Kidney epithelial cell (primary cell): ENCODE results near the gene POLR3E. TPM values are rescaled to one million over a fixed set of nuclear protein-coding genes. Genes with fewer than 3 reads are reported as not detected.

Source experiments
- DNase-seq: peaks from one replicate; pipeline ENCODE4 v3.0.0-alpha.2; 2010; ENCODE audit warnings: low read depth
- H3K27me3 ChIP-seq: 2 replicates; pipeline ENCODE4 v1.6.0; 2011; ENCODE audit warnings: low read length; ENCODE audit not compliant: control insufficient read depth, insufficient read depth
- H3K36me3 ChIP-seq: 2 replicates; pipeline ENCODE4 v1.5.1; 2011; ENCODE audit warnings: low read length; ENCODE audit not compliant: control insufficient read depth, insufficient read depth
- H3K4me3 ChIP-seq: 2 replicates; pipeline ENCODE4 v1.5.1; 2011; ENCODE audit warnings: low read depth, mild to moderate bottlenecking, control low read depth, low read length
- CTCF ChIP-seq: IDR thresholded peaks from 2 replicates; pipeline ENCODE4 v1.5.1; 2011; ENCODE audit warnings: mild to moderate bottlenecking, moderate library complexity, low read length, control low read depth, inconsistent platforms; ENCODE audit not compliant: insufficient read depth, poor library complexity, severe bottlenecking
- total RNA-seq: library from RNA; depleted of rRNA; stranded (reverse); fragments of >200 nt; gene quantifications from 2 replicates; pipeline ENCODE4 v1.2.3, GENCODE V29; 2015

Gene POLR3E
- total RNA-seq, 1 donor from 2014 or later: 39.4 TPM

GRCh38 chr16:22375963-22376640 lies 78.9 kb downstream of the POLR3E start:
- no peak for TF ChIP-seq CTCF
- DNase-seq: no peak
- Histone ChIP-seq H3K36me3 (no peaks in the 10 kb centered on the region), H3K4me3 (no peak overlapping the region), H3K27me3 (no peaks in the 10 kb centered on the region)

- no peaks in the 10 kb centered on the region for H3K36me3 ChIP-seq
- H3K27me3 ChIP-seq: no peaks in the 10 kb centered on the region
- no peak for DNase-seq
- no peak overlapping the region for H3K4me3 ChIP-seq
- no peak for TF ChIP-seq CTCF
Observed at GRCh38 chr16:22379656-22380055, 82.4 kb downstream of the POLR3E start.

- H3K27me3 ChIP-seq: no peaks in the 10 kb centered on the region
- no peak for DNase-seq
- no peaks in the 10 kb centered on the region for H3K36me3 ChIP-seq
- H3K4me3 ChIP-seq: no peak overlapping the region
- TF ChIP-seq CTCF: no peak
Observed at GRCh38 chr16:22380529-22380928, 83.3 kb downstream of the POLR3E start.

- Histone ChIP-seq H3K36me3 (no peaks in the 10 kb centered on the region), H3K27me3 (no peaks in the 10 kb centered on the region), H3K4me3 (no peak overlapping the region)
- no peak for DNase-seq
- no peak for TF ChIP-seq CTCF
Observed at GRCh38 chr16:22381392-22381791, 84.2 kb downstream of the POLR3E start.

GRCh38 chr16:22383827-22384226 lies 86.6 kb downstream of the POLR3E start:
- Histone ChIP-seq H3K4me3 (no peak overlapping the region), H3K27me3 (no peaks in the 10 kb centered on the region), H3K36me3 (no peaks in the 10 kb centered on the region)
- no peak for DNase-seq
- no peak for TF ChIP-seq CTCF

Other genes with a start within 250 kb of the POLR3E start
- 0.04 and 0.07 TPM in 2 replicates for gene VWA3A, start 204.9 kb upstream of the POLR3E start, total RNA-seq
- gene SDR42E2, start 134.9 kb upstream of the POLR3E start, total RNA-seq: not detected in 2 replicates
- gene EEF2K, start 91.1 kb upstream of the POLR3E start, total RNA-seq: 6.8 and 12.3 TPM in 2 replicates
- gene CDR2, start 77.2 kb downstream of the POLR3E start, total RNA-seq: 27.0 and 29.6 TPM in 2 replicates
- 46.6 and 48.6 TPM in 2 replicates for gene NPIPB5, start 213.5 kb downstream of the POLR3E start, total RNA-seq